Heart left ventricle (tissue), 13 donors: Measurements from ENCODE around the gene TRAPPC3.

Source experiments
- POLR2A ChIP-seq, 2 donors: fragments of 450-650 bp; IDR thresholded peaks; one replicate each; pipeline ENCODE4 v1.6.1; 2017; ENCODE audit warnings: antibody characterized with exemption in 2 of 2, mild to moderate bottlenecking in 2 of 2, moderate library complexity in 2 of 2
- TF ChIP-seq, protein P1 (sequence below), 12 donors: fragments of 200-600 bp; sonication (generic) in 4 of 12; IDR thresholded peaks; one replicate each; pipeline versions ENCODE4 v1.5.0 to v1.8.0; 2018 to 2022; ENCODE audit warnings: antibody characterized with exemption in 12 of 12, mild to moderate bottlenecking in 5 of 12
- donor health status: ischemic (EF 13 %, LVEDD 7.1; RV severe dilation, severe dysfunction).
- donor health status: DM: no; HTN: yes; CAD: no.
- donor health status: DM: no; HTN: no; CAD: no.
- donor health status: ischemic (EF 25% LVEDD 6.9; RV normal size, moderate dysfunction).
- donor health status: ischemic (EF 25% LVEDD 5.7; RV mildly dilated, moderate dysfunction).
- donor health status: ischemic (EF 35%, LVEDD 5.7; RV mildly dilated, moderate dysfunction).
- donor health status: nonischemic (EF 11% LVEDD 7.7; RV severe dilation, severe dysfunction).
- donor health status: DM: yes; HTN: yes; CAD: no.
- donor health status: PGD.
- donor health status: ischemic (EF 29% LVEDD 5.4; RV normal size, mild dysfunction).
- donor health status: nonischemic (EF 23%, LVEDD 6.1; RV moderate dilation, normal function).

DNA sequence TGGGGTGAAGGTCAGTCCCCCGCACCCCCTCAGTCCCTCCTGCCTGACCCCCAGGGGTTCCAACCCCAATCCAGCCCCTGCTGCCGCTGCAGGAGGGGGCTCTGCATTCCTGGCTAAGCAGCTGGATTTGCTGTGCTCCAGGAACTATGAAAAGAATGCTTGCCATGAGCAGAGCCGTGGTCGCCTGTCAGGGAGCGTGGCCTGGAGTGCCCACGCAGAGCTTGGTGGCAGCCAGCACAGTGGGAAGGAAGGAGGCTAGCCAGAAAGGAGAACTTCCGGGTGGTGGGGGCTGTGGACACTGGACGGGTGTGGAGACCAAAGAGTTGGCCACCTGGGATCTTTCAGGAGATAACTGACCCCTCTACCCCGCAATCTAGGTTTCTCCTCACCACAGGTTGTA lies 29.8 kb downstream of the TRAPPC3 start:
- TF ChIP-seq, protein P1, sequence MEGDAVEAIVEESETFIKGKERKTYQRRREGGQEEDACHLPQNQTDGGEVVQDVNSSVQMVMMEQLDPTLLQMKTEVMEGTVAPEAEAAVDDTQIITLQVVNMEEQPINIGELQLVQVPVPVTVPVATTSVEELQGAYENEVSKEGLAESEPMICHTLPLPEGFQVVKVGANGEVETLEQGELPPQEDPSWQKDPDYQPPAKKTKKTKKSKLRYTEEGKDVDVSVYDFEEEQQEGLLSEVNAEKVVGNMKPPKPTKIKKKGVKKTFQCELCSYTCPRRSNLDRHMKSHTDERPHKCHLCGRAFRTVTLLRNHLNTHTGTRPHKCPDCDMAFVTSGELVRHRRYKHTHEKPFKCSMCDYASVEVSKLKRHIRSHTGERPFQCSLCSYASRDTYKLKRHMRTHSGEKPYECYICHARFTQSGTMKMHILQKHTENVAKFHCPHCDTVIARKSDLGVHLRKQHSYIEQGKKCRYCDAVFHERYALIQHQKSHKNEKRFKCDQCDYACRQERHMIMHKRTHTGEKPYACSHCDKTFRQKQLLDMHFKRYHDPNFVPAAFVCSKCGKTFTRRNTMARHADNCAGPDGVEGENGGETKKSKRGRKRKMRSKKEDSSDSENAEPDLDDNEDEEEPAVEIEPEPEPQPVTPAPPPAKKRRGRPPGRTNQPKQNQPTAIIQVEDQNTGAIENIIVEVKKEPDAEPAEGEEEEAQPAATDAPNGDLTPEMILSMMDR (IDR thresholded peaks at IDR 0.05), result no peak
- no peak for TF ChIP-seq POLR2A (IDR thresholded peaks at IDR 0.05)
